Measurements from ENCODE around the gene OTUB2.

Gene OTUB2

DNA sequence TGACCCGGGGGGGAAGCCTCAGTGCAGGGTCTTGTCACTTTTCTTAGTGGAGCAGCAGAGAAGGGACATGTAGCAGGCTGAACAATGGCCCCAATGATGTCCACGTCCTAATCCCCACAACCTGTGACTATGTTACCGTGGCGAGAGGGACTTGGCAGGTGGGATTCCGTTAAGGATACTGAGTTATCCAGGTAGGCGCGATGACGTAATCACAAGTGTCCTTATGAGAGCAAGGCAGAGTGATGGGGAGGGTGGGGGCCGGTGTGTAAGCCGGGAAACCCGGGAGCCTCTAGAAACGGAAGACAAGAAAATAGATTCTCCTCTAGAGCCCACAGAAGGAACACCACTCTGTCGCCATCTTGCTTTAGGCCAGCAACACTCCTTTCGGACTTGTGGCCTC lies 4.4 kb downstream of the OTUB2 start:
- TF ChIP-seq, protein P1, sequence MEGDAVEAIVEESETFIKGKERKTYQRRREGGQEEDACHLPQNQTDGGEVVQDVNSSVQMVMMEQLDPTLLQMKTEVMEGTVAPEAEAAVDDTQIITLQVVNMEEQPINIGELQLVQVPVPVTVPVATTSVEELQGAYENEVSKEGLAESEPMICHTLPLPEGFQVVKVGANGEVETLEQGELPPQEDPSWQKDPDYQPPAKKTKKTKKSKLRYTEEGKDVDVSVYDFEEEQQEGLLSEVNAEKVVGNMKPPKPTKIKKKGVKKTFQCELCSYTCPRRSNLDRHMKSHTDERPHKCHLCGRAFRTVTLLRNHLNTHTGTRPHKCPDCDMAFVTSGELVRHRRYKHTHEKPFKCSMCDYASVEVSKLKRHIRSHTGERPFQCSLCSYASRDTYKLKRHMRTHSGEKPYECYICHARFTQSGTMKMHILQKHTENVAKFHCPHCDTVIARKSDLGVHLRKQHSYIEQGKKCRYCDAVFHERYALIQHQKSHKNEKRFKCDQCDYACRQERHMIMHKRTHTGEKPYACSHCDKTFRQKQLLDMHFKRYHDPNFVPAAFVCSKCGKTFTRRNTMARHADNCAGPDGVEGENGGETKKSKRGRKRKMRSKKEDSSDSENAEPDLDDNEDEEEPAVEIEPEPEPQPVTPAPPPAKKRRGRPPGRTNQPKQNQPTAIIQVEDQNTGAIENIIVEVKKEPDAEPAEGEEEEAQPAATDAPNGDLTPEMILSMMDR (IDR thresholded peaks at IDR 0.05; ENCODE audit: low read depth, low read length, missing control alignments) = no peak
- DNase-seq (ENCODE audit: extremely low read depth, low read depth) = no peak
- H3K4me3 ChIP-seq (replicated peaks; ENCODE audit: low read depth, low read length) = no peak overlapping the region

DNA sequence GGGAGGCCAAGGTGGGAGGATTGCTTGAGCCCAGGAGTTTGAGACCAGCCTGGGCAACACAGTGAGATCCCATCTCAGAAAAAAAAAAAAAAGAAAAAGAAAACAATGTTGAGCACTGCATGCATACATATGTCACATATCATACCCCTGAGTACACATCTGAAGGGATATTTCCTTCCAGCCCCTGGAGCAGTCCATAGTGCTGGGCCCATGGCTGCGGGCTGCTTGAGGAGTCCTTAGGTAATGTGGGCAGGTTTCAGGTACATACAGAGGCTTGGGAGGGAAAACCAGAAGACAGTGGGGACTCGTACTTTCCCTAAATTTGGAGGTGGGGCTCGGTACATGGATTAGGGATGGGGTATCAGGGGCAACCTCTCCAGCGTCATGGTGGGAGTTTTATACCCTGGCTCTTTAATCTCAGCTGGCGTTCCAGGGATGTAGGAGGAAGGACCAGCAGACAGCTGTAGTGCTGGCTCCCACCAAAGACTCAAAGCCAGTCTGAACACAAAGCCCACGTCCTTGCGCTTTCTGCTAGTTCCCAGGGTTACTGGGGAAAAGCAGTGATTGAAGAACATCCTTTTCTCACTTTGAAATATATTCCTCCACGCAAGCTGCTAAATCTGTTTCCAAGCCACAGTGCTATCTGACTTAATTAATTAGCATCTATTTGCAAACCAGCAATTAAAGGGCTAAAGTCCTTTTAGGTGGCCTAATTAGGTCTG lies 5.2 kb downstream of the OTUB2 start:
- no peak for DNase-seq (ENCODE audit: extremely low read depth, low read depth)
- TF ChIP-seq, protein P1 (IDR thresholded peaks at IDR 0.05; ENCODE audit: low read depth, low read length, missing control alignments) = no peak

DNA sequence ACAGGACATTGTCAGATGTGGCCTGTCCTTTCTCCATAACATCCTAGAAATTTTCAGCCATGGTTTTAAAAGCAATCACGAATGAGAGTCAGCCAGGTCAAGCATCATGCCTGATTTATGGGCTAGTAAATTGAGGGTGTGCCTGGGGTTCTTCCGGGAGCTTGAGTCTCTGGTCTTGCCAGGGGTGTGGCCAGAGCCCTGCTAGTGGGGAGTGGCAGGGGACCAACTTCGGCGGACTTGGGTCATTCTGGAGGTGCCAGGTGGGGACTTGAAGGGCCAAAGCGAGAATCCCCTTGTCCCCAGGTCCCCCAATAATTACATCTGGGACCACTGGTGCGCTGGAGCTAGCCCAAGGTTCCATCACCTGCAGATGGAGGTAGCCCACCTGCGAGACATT lies 5.7 kb downstream of the OTUB2 start:
- DNase-seq (ENCODE audit: extremely low read depth, low read depth) = no peak
- H3K4me3 ChIP-seq (replicated peaks; ENCODE audit: low read depth, low read length) = no peak overlapping the region
- TF ChIP-seq, protein P1 (IDR thresholded peaks at IDR 0.05; ENCODE audit: low read depth, low read length, missing control alignments) = no peak

More for the DNA sequence above, 5.2 kb downstream of the OTUB2 start:
- no peak overlapping the region for H3K4me3 ChIP-seq (replicated peaks; ENCODE audit: low read depth, low read length)

DNA sequence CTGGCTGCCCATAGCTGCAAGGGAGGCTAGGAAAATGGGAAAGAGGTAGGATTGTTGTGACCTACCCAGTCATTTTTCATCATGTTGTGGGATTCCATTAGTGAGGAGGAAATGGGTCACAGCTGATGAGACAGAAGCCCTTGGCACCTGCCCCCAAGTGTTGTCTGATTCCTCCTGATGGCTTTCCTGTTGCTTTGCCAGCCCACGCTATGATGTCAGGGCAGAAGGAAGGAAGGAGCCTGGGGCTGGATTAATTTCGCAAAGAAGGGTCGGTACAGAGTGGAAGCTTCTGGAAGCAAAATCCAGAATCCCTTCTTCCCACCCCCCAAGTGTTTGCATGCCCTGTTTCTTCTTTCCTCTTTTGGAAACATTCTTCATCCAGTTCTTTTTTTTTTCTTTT lies 8.7 kb downstream of the OTUB2 start:
- TF ChIP-seq, protein P1 (IDR thresholded peaks at IDR 0.05; ENCODE audit: low read depth, low read length, missing control alignments) = no peak
- no peak overlapping the region for H3K4me3 ChIP-seq (replicated peaks; ENCODE audit: low read depth, low read length)
- no peak for DNase-seq (ENCODE audit: extremely low read depth, low read depth)

DNA sequence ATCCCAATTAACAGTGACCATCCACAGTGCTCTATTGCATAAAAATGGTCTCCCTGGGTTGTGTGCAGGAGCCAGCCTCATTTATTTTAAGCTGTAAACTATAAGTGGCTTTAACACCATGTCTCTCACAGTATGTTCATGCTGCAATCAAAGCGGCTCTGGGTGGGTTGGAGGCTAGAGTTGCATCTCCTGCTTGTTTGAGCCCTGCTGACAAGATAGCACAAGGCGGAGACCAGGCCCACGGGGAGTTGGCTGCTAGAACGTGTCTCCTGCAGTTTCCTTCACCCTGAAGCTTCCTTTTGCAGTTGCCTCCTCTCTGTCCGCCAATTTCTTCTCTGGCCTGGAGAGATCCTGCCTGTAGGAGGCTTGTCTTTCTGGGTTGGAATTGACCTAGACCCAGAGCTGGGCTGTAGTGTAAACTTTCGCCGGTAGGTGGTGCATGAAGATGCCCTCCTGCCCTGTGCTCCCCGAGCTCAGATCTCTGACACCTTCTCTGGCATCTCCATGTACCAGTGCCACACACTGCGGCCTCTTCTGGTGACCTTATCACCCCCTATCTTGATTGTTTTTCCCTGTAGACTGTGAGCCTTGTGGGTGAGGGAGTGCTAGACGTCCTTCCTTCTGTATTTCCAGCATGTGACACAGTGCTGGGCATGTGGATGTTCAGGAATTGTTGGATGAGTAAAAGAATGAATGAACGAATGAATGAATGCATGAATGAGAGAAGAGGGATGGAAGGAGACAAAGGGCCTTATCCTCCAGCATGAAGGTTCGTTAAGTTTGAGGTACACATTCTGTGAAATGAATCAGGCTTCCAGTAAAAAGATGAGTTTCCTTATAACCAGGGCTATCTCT lies 10.4 kb downstream of the OTUB2 start:
- DNase-seq (ENCODE audit: extremely low read depth, low read depth) = peak; percentile 42

DNA sequence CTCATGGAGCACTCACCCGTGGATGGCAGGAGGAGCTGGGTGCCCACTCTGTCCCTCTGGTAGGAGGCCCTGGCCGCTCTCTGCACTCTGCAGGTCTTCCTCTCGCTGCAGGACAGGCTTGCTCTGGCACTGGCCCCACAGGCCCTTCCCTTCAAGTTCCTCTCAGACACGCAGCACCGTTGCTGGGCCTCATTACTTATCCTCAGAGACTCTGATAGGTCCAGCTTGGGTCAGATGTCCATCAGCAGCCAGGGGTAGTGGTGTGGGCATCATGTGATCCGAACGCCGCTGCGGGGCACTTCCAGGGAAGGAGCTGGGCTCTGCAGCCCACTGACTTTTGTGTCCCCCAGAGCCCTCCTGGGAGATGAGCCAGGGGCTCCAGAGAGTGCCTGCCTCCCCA lies 11.8 kb downstream of the OTUB2 start:
- no peak overlapping the region for H3K4me3 ChIP-seq (replicated peaks; ENCODE audit: low read depth, low read length)
- TF ChIP-seq, protein P1 (IDR thresholded peaks at IDR 0.05; ENCODE audit: low read depth, low read length, missing control alignments) = no peak
- DNase-seq (ENCODE audit: extremely low read depth, low read depth) = no peak

More for the DNA sequence above, 10.4 kb downstream of the OTUB2 start:
- TF ChIP-seq, protein P1 (IDR thresholded peaks at IDR 0.05; ENCODE audit: low read depth, low read length, missing control alignments) = peak; percentile 89
- H3K4me3 ChIP-seq (replicated peaks; ENCODE audit: low read depth, low read length) = no peak overlapping the region
